Nephron progenitor cell (in vitro differentiated cells): ENCODE results near the gene KCNK18.

ENCODE experiments used
- DNase-seq: peaks from one replicate; pipeline ENCODE4 v3.0.0; 2021
- H3K27ac Mint-ChIP-seq: 2 replicates; pipeline ENCODE4 v1.8.0; 2021; ENCODE audit warnings: mild to moderate bottlenecking, moderate library complexity, mixed read lengths
- H3K27me3 Mint-ChIP-seq: 2 replicates; pipeline ENCODE4 v1.8.0; 2021; ENCODE audit warnings: mild to moderate bottlenecking, low read depth, mixed read lengths; ENCODE audit not compliant: poor library complexity
- H3K36me3 Mint-ChIP-seq: 2 replicates; pipeline ENCODE4 v1.8.0; 2021; ENCODE audit warnings: low read depth, mixed read lengths
- H3K4me1 Mint-ChIP-seq: 2 replicates; pipeline ENCODE4 v1.8.0; 2021; ENCODE audit warnings: mixed read lengths
- H3K4me3 Mint-ChIP-seq: 2 replicates; pipeline ENCODE4 v1.8.0; 2021; ENCODE audit warnings: mild to moderate bottlenecking, moderate library complexity, mixed read lengths
- H3K9me3 Mint-ChIP-seq: 2 replicates; pipeline ENCODE4 v1.8.0; 2021; ENCODE audit warnings: mild to moderate bottlenecking, moderate library complexity, mixed read lengths
- CTCF ChIP-seq: fragments of 200-600 bp; sonication (generic); IDR thresholded peaks from 2 replicates; pipeline ENCODE4 v1.5.0; 2021; ENCODE audit warnings: antibody characterized with exemption

Gene KCNK18

GRCh38 chr10:117161386-117162033, 35.8 kb upstream of the KCNK18 start:
- DNase-seq, result no peak
- no peak for TF ChIP-seq CTCF
- Mint-ChIP-seq H3K27ac (no peak overlapping the region), H3K36me3 (no peaks in the 10 kb centered on the region), H3K4me1 (peaks cover 13% of the 10 kb centered on the region), H3K4me3 (no peak overlapping the region), H3K9me3 (no peaks in the 10 kb centered on the region), H3K27me3 (peaks cover 100% of the 10 kb centered on the region)

GRCh38 chr10:117162093-117163060, 34.9 kb upstream of the KCNK18 start:
- Mint-ChIP-seq H3K4me3 (peak overlapping the region; percentile 58), H3K27ac (no peak overlapping the region), H3K27me3 (peaks cover 100% of the 10 kb centered on the region), H3K4me1 (peaks cover 13% of the 10 kb centered on the region), H3K36me3 (no peaks in the 10 kb centered on the region), H3K9me3 (no peaks in the 10 kb centered on the region)
- no peak for TF ChIP-seq CTCF
- no peak for DNase-seq

GRCh38 chr10:117163061-117163953, 34.0 kb upstream of the KCNK18 start:
- Mint-ChIP-seq H3K4me3 (no peak overlapping the region), H3K27me3 (peaks cover 100% of the 10 kb centered on the region), H3K9me3 (no peaks in the 10 kb centered on the region), H3K27ac (no peak overlapping the region), H3K4me1 (peaks cover 13% of the 10 kb centered on the region), H3K36me3 (no peaks in the 10 kb centered on the region)
- peak; percentile 64 for DNase-seq
- peak; percentile 22 for TF ChIP-seq CTCF

- Mint-ChIP-seq H3K36me3 (no peaks in the 10 kb centered on the region), H3K4me1 (peaks cover 13% of the 10 kb centered on the region), H3K9me3 (no peaks in the 10 kb centered on the region), H3K4me3 (peak overlapping the region; percentile 23), H3K27ac (no peak overlapping the region), H3K27me3 (peaks cover 100% of the 10 kb centered on the region)
- no peak for TF ChIP-seq CTCF
- no peak for DNase-seq
Observed at GRCh38 chr10:117163954-117164548, 33.2 kb upstream of the KCNK18 start.
